GM13976 (cell line): ENCODE measurements around the gene CCR6.
A peak's percentile ranks its signal among the peaks of the same experiment; 100 is the strongest.

Experiments
- DNase-seq: peaks from one replicate; pipeline ENCODE4 v3.0.0; 2012; ENCODE audit warnings: low spot score
- CTCF ChIP-seq: IDR thresholded peaks from 2 replicates; pipeline ENCODE4 v1.5.1; 2012; ENCODE audit warnings: borderline replicate concordance, mild to moderate bottlenecking; ENCODE audit not compliant: insufficient read depth; ENCODE audit errors: extremely low read depth, missing control alignments, control extremely low read depth
- in situ Hi-C: fragments of 300-500 bp; cut with MboI; formaldehyde crosslinking; loops from one replicate; pipeline ENCODE4 v1.12.0; 2022; ENCODE audit warnings: low sequenced_read_pairs, mixed read lengths, inconsistent platforms; ENCODE audit not compliant: unreplicated experiment

CCR6 gene

GRCh38 chr6:167146977-167147376 lies 24.1 kb downstream of the CCR6 start:
- TF ChIP-seq CTCF: no peak
- no peak for DNase-seq
- in situ Hi-C loops: no loop called here

- in situ Hi-C loops: no loop called here
- no peak for DNase-seq
- no peak for TF ChIP-seq CTCF
These were observed 25.1 kb downstream of the CCR6 start for GRCh38 chr6:167148021-167148420.

- DNase-seq: no peak
- no peak for TF ChIP-seq CTCF
- in situ Hi-C loops: no loop called here
These were observed 26.1 kb downstream of the CCR6 start for GRCh38 chr6:167148997-167149396.

- peak; percentile 67 for DNase-seq
- TF ChIP-seq CTCF: no peak
- in situ Hi-C loops: loop anchor here (10.0 kb wide), 1 partner anchor 376 kb away; no protein-coding TSS in a partner anchor
These were observed 28.1 kb downstream of the CCR6 start for GRCh38 chr6:167150941-167151549.

GRCh38 chr6:167151648-167152047 lies 28.8 kb downstream of the CCR6 start:
- in situ Hi-C loops: loop anchor here (10.0 kb wide), 1 partner anchor 377 kb away; no protein-coding TSS in a partner anchor
- no peak for DNase-seq

GRCh38 chr6:167152862-167153261 lies 30.0 kb downstream of the CCR6 start:
- TF ChIP-seq CTCF: no peak
- in situ Hi-C loops: loop anchor here (10.0 kb wide), 1 partner anchor 378 kb away; no protein-coding TSS in a partner anchor
- no peak for DNase-seq

More at GRCh38 chr6:167151648-167152047, 28.8 kb downstream of the CCR6 start:
- TF ChIP-seq CTCF: no peak
